ENCODE measurements around the gene CDC42SE1.
A peak's percentile ranks its signal among the peaks of the same experiment; 100 is the strongest.

The CDC42SE1 gene

DNA sequence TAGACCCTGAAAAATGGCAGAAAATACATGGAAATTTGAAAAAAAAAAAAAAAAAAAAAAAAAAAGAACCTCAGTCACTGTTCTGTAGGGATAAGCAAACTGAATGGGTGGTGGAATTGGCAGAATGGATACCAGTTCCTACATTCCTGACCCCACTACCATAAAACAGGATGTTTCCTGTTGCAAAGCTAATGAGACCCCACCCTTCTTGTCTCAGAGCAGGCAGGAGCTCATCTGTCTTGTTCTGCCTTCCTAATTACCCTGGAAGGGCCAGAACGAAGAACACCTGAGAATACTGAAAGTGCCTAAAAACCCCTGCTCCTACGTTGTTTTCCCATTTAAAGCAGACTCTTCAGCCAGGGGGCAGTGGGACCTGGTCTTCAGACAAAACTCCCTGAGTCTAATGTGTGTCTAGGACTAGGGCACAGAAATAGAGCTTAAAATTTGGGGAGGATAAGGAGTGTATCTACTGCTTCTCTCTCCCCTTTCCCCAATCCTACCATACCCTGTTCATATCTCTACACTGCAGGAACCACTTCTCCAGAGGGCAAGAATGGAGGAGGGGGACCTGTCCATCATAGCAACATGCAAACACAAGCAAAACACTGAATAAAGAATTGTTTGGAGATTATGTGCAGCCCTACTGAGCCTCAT lies 7.9 kb downstream of the CDC42SE1 start:
- no peak for DNase-seq

DNA sequence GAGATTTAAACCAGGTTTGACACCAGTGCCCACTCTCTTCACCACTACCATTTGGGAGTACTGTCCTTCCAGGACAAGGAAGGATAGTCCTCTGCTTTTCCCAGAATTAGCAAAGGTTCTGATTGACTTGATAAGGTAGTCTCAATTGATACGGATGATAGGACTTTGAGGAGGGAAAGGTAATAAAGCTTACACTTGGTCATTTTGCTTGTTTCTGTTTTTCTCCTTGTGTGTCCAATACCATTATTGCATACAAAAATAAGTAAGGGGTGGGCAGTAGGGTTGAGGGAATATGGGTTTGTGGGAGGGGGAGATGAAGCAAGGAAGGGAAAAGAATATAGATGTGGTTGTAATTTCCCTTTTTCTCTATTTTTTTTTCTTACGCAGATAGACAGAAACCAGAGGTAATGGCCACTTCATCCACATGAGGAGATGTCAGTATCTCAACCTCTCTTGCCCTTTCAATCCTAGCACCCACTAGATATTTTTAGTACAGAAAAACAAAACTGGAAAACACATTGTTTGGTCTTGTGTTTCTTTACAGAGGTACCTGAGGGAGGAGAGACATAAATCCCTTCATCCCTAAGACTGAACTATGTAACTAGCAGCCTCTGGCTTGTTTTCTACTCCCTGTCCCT lies 9.3 kb downstream of the CDC42SE1 start:
- DNase-seq: no peak

DNA sequence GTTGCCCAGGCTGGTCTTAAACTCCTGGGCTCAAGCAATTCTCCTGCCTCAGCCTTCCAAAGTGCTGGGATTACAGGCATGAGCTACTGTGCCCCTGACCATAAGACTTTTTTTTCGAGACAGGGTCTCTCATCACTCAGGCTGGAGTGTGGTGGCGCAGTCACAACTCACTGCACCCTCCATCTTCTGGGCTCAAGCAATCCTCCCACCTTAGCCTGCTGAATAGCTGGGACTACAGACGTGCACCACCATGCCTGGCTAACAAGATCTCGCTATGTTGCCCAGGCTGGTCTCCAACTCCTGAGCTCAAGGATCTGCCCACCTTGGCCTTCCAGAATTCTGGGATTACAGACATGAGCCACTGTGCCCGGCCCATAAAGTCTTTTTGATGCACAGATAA lies 10.0 kb downstream of the CDC42SE1 start:
- no peak for DNase-seq

DNA sequence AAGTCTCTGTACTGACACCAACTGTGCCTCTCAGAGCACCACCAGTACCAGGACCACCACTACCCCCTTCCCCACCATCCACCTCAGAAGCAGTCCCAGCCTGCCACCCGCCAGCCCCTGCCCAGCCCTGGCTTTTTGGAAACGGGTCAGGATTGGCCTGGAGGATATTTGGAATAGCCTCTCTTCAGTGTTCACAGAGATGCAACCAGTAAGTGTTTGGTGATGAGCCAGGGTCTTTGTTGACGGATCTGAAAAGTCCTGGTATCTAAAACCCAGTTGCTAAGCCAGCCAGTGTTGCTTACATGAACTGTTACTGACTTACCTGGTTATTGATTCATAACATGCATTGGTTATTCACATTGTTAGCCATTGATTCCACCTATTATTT lies 10.8 kb downstream of the CDC42SE1 start:
- no peak for DNase-seq

DNA sequence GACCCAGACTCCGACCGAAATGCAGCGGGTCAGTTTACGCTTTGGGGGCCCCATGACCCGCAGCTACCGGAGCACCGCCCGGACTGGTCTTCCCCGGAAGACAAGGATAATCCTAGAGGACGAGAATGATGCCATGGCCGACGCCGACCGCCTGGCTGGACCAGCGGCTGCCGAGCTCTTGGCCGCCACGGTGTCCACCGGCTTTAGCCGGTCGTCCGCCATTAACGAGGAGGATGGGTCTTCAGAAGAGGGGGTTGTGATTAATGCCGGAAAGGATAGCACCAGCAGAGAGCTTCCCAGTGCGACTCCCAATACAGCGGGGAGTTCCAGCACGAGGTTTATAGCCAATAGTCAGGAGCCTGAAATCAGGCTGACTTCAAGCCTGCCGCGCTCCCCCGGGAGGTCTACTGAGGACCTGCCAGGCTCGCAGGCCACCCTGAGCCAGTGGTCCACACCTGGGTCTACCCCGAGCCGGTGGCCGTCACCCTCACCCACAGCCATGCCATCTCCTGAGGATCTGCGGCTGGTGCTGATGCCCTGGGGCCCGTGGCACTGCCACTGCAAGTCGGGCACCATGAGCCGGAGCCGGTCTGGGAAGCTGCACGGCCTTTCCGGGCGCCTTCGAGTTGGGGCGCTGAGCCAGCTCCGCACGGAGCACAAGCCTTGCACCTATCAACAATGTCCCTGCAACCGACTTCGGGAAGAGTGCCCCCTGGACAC lies 11.3 kb downstream of the CDC42SE1 start:
- DNase-seq: peak; percentile 59 to 71

DNA sequence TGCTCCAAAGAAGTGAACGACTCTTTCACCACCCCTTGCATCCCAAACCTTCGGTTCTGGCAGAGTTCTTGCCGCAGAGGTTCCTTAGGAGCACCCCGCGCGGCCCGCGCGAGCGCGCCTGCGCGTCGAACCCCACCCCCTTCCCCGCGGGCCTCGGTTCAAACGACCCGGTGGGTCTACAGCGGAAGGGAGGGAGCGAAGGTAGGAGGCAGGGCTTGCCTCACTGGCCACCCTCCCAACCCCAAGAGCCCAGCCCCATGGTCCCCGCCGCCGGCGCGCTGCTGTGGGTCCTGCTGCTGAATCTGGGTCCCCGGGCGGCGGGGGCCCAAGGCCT lies 11.9 kb downstream of the CDC42SE1 start, which contains the start of gene C1orf56:
Gene C1orf56 (plus strand): TSS at position 161 of the 334 bp plus-strand sequence. CDS start 97 bp downstream, at position 258.
- DNase-seq: peak; percentile 63 to 68

DNA sequence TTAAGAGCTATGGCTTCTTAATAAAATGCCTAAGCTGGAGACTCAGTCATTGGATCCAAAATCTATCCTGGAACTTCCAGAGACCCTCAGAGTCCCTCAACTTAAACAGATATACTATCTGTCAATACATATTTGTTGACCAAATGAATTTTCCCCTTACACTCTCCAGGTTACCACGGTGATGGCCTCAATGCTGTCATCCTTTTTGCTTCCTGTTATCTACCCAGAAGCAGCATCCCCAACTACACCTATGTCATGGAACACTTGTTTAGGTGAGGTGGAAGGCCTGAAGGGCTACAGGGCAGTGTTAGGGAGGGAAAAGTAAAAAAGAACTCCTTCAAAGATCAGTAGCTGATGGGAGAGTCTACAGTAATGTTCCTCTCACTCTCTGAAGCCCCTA lies 16.3 kb downstream of the CDC42SE1 start:
- no peak for DNase-seq

DNA sequence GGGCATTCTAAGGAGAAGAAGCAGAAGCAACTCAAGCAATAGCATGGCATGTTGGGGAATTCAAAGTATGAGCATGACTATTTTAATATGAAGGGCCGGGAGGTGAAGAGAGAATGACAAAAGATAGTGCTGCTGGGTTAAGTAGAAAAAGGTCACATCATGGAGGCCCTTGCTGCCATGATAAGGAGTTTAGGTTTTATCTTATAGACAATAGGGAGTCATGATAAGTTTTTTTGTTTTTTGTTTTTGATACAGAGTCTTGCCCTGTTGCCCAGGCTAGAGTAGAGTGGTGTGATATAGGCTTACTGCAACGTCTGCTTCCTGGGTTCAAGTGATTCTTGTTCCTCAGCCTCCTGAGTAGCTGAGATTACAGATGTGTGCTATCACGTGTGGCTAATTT lies 19.9 kb downstream of the CDC42SE1 start:
- no peak for DNase-seq

DNA sequence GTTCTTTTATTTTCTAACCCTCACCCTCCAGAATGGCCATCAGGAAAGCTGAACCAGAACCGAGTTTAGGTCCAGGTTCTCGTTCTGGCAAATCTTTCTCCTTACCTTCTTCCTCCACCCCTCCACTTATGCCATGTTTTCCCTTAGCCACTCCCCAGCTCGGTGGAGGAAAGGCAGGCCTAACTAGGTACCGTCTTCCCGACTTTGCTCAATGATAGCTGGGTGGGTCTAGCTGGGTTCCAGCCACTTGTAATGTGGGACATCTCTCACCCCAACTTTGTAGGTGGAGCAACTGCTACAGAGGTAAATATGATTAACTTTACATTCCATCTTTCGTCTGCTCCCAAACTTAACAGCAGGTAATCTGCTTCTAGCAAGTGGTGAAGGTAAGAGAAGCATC lies 22.4 kb downstream of the CDC42SE1 start:
- no peak for DNase-seq

DNA sequence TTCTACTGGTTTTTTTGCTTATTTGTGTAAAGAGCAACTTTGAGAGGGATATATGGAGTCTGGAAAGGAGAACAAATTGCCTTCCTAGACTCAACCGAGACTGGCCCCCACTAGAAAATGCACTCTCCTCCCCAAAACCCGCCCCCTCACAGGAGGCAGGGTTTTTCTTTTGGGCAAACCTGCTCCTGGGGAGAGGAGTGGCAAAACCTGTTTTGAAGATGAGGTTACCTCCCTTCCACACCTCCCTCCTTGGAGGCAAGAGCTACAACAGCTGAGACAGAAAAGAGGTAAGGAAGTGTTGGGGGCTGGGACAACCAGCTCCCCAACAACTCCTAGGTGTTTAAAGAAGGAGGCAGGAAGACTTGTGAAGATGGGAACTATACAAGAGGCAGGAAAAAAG lies 23.1 kb downstream of the CDC42SE1 start, which contains the start of gene BNIPL:
Gene BNIPL (plus strand): TSS at position 231 of the 400 bp plus-strand sequence. CDS start 140 bp downstream, at position 371.
- DNase-seq: no peak

DNA sequence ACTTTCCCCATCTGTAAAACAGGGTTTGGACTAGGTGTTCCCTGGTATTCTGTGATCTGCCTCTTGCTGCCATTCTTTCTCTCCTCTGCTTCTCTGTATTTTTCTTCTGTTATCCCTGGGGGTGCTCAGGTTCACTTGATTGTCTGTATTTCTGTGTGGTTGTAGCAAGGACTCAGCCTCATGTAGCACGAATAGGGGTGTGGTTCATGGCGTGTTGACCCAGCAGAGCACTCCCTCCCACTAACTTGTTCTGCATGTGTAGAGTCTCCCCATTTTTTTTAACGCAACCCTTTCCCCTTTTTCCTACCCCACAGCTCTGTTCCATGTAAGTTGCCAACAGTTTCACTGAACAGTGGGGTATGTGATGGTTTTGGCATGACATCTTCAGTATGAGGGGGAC lies 24.3 kb downstream of the CDC42SE1 start:
- no peak for DNase-seq

DNA sequence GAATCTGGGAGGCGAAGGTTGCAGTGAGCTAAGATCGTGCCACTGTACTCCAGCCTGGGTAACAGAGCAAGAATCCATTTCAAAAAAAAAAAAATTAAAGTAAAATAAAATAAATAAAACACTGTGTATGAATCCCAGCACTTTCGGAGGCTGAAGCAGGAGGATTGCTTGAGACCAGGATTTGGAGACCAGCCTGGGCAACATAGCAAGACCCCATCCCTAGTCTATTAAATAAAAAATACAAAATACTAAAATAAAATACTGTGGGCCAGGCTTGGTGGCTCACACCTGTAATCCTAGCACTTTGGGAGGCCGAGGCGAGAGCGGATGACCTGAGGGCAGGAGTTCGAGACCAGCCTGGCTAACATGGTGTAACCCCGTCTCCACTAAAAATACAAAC lies 27.3 kb downstream of the CDC42SE1 start:
- DNase-seq: no peak

DNA sequence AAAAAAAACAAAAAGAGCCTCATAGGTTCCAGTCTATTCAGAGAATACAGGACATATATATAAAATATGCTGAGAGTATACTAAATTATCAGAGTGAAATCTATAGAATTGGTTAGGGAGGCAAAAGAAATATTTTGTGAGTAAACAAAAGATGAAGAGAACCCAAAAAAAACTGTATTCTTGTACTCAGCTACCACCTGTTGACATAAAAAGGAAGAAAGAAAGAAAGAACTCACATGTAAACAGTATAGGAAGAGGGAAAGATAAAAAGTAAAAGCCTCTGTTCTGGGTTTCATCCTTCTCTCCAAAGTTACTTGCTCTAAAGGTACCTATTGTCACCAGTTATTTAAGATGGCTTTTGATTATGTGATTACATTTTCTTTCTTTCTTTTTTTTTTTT lies 33.0 kb downstream of the CDC42SE1 start:
- no peak for DNase-seq

DNA sequence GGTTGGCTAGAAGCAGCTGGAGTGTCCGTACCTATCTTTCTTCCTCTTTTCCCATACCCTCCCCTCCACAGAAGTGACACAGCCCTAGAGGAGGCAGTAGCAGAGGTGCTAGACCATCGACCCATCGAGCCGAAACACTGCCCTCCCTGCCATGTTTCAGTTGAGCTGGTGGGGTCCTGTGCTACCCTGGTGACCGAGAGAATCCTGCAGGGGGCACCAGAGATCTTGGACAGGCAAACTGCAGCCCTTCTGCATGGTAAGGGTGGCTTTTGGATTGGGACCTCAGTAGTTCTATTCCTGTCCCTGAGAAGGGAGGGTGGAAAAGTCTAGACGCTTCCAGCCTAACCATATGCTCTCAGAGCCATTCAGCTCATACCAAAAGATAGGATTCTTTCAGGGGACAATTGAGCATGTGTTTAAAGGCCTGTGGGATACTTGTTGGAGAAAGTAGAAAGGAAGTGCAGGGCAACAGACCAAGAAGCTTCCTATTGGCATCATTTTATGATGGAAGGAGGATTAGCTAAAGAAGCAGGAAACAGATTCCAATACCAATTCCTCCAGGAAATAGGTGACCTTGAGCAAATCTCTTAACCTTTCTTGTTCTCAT lies 34.8 kb downstream of the CDC42SE1 start:
- DNase-seq: peak; percentile 87 to 88

DNA sequence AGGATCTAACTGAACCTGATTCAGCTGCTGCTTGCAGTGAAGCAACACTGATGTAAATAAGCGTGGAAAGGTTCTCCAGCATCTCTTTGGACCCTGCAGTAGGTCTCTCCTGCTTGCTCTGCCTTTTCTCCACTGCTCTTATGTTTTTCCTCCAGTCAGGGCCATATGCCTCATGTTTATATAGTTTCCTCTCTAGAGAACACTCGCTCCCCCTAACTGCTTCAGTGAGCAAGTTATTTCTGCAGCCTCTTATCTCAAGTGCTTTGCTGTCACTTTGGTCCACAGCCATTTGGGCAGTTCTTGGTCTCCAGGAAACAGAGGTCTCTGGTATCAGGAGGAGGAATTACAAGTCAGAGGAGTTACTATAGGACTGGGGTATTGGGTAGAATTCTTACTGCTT lies 45.9 kb downstream of the CDC42SE1 start:
- no peak for DNase-seq

DNA sequence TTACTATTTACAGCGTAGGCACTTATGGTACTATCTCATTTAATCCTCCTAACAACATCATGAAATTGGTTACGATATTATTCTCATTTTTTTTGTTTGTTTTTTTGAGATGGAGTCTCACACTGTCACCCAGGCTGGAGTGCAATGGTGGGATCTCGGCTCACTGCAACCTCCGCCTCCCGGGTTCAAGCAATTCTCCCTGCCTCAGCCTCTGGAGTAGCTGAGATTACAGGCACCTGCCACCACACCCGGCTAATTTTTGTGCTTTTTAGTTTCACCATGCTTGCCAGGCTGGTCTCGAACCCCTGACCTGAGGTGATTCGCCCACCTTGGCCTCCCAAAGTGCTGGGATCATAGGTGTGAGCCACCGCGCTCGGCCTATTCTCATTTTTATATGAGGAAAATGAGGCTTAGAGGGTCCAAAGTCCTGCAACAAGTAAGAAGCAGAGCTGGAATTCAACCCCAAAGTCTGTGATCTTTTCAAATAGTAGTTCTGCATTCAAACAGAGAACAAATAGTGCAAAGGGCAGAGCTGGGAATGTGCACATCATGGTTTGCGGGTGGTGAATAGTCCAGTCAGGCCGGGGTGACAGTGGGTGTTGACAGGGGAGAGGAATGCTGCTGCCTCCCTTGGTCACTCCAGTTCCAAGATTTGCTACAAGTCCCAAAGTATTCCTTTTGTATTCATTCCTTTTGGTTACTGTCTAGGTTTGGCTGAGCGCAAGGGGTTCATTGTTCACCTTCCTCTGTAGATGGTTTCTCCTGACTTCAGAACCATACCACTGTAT lies 46.5 kb downstream of the CDC42SE1 start:
- DNase-seq: no peak

DNA sequence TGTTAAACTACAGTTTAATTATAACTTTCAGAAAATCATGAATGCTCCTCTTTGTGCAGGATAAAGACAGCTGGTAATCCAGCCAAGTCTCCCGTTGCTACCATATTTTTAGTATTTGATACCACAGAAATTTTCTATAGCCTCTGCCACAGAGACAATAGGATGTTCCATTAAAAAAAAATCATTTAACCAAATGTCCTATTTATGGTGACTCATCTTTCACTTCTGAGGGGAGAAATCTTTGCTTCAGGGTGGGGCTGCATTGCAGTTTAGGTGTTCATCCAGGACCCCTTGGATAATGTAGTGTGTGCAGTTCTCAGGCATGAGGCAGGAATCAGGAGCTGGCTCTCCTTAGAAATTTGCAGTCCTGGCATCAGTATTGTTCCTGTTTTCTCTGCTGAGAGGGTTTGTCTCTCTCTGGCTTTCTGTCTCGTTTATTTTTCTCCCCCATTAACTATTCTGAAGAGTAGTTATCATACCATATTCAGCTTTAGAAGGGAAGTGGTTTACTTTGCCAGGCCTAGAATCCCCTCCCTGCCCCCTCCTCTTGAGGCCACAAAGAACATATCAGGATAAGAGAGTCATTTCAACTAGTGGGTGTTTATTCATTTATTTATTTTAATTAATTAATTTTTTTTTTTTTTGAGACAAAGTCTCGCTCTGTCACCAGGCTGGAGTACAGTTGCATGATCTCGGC lies 48.1 kb downstream of the CDC42SE1 start:
- DNase-seq: no peak

DNA sequence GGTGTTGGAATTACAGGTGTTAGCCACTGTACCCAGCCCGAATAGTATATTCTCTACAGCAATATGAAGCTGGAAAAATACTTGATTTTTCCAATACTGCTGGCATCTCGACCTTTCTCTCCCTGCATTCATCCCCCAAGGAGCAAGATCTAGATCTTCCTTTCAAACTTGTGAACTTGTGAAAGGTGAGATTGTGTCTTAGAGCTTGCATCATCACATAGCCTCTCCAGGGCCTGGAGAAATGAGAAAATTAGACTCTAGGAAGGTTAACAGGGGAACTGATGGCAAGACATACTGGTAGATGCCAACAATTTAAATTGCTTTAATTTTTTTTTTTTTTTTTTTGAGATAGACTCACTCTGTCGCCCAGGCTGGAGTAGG lies 49.1 kb downstream of the CDC42SE1 start:
- DNase-seq: no peak

DNA sequence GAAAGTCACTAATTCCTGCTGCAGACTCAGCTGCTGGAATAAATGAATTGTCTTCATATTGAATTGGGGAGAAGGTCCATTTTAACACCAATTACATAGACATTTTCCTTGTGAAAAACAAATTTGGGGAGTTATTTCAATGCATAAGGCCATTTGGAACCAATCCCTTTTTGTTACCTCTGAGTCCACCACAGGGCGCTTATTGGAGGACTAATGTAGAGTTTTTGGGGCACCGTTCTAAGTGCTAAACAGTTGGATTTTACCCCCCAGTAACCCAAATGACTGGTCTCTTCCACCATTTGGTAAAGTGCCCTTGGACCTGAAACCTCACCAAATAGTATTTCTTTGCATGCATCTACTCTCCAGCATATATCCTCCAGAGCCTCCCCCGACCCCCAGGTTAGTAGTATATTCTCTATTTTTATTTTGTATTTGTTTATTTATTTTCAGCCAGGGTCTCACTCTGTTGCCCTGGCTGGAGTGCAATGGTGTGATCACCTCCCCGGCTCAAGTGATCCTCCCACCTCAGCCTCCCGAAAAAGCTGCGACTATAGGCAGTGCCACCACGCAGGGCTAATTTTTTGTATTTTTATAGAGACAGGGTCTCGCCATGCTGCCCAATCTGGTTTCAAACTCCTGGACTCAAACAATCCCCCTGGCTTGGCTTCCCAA lies 49.6 kb downstream of the CDC42SE1 start:
- DNase-seq: no peak

DNA sequence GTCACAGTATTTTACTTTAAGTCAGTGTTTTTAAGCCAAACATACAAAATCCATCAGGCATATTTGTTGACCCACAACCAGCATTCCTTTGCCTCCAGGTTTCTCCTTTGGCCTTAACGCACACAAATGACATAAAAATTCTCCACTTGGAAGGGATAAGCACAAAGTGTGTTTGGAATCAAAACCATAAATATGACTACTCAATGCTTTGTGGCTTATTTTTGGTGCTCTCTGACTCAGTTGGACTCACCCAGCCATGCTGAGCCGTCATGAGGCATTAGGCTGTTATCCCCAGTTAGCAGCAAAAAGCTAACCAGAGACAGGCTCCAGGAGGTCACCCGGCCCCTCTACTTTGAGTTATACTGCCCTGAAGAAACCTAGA lies 50.2 kb downstream of the CDC42SE1 start:
- DNase-seq: peak in 1 of 2 experiments; percentile 16
